Measurements from ENCODE around the gene FANCE. TPM values are rescaled to one million over a fixed set of nuclear protein-coding genes. Genes with fewer than 3 reads are reported as not detected.
A peak's percentile ranks its signal among the peaks of the same experiment; 100 is the strongest.

FANCE gene
- total and polyA plus RNA-seq, 9 of the 15 experiments (the other 6 are each of a cell fraction or from before 2014, with no cell fraction given): 5.7 to 30.2 (median 17.0) TPM

DNA sequence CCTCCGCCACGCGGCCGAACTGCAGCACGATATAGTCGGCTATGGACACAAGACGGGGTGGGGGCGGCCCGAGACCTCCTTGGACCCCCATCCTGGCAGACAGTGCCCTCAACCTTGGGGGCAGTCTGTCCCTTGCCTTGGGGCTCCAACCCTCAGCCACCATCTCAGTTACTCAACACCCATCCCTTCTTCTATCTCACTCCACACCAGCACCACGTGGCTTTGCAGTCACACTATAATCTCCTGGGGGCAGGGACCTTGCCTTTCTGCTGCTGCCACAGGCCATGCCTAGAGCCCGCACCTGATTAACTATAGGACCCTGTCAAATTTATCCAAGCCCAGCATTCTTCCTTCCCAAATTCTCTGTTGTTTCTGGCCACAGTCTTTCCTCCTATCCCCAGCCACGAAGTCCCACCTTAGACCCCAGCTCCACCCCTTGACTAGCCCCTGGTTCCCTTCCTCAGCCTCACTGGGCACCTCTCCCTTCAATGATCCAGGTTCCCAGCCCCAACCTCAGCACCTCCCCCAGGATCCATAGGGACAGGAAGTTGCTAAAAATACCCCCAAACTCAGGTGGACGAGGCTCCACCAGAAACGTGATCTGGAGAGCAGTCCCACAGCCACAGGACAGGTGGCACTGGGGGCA, 46.4 kb downstream of the FANCE start (continued):
- TF ChIP-seq, protein P1, sequence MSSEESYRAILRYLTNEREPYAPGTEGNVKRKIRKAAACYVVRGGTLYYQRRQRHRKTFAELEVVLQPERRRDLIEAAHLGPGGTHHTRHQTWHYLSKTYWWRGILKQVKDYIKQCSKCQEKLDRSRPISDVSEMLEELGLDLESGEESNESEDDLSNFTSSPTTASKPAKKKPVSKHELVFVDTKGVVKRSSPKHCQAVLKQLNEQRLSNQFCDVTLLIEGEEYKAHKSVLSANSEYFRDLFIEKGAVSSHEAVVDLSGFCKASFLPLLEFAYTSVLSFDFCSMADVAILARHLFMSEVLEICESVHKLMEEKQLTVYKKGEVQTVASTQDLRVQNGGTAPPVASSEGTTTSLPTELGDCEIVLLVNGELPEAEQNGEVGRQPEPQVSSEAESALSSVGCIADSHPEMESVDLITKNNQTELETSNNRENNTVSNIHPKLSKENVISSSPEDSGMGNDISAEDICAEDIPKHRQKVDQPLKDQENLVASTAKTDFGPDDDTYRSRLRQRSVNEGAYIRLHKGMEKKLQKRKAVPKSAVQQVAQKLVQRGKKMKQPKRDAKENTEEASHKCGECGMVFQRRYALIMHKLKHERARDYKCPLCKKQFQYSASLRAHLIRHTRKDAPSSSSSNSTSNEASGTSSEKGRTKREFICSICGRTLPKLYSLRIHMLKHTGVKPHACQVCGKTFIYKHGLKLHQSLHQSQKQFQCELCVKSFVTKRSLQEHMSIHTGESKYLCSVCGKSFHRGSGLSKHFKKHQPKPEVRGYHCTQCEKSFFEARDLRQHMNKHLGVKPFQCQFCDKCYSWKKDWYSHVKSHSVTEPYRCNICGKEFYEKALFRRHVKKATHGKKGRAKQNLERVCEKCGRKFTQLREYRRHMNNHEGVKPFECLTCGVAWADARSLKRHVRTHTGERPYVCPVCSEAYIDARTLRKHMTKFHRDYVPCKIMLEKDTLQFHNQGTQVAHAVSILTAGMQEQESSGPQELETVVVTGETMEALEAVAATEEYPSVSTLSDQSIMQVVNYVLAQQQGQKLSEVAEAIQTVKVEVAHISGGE (CRISPR knock-in tag; IDR thresholded peaks at IDR 0.05): no peak
- TF ChIP-seq SIRT6 (IDR thresholded peaks at IDR 0.05; ENCODE audit: low read depth, low read length) (no peak), ZBTB49 (CRISPR knock-in tag; IDR thresholded peaks at IDR 0.05; ENCODE audit: borderline replicate concordance) (no peak), MIER1 (IDR thresholded peaks at IDR 0.05; ENCODE audit: low read depth) (no peak), ZNF124 (CRISPR knock-in tag; IDR thresholded peaks at IDR 0.05) (no peak), TAF1 (IDR thresholded peaks at IDR 0.05; ENCODE audit: control insufficient read depth, extremely low read depth, insufficient read depth, low read length, severe bottlenecking) (peak; percentile 32), CEBPB (tag; IDR thresholded peaks at IDR 0.05) (peak; percentile 70), HMBOX1 (IDR thresholded peaks at IDR 0.05) (no peak), MAX (CRISPR knock-in tag; IDR thresholded peaks at IDR 0.05) (peak; percentile 94), TEAD4 (IDR thresholded peaks at IDR 0.05; ENCODE audit: low read length) (no peak), TEAD4 (CRISPR knock-in tag; IDR thresholded peaks at IDR 0.05; ENCODE audit: borderline replicate concordance) (0 out of 2 replicates have a peak, but pooled peaks have one; percentile 30), ZNF311 (CRISPR knock-in tag; IDR thresholded peaks at IDR 0.05) (0 out of 2 replicates have a peak, but pooled peaks have one; percentile 17), NFIX (CRISPR knock-in tag; IDR thresholded peaks at IDR 0.05; ENCODE audit: low read depth) (no peak)
- TF ChIP-seq, protein P2, sequence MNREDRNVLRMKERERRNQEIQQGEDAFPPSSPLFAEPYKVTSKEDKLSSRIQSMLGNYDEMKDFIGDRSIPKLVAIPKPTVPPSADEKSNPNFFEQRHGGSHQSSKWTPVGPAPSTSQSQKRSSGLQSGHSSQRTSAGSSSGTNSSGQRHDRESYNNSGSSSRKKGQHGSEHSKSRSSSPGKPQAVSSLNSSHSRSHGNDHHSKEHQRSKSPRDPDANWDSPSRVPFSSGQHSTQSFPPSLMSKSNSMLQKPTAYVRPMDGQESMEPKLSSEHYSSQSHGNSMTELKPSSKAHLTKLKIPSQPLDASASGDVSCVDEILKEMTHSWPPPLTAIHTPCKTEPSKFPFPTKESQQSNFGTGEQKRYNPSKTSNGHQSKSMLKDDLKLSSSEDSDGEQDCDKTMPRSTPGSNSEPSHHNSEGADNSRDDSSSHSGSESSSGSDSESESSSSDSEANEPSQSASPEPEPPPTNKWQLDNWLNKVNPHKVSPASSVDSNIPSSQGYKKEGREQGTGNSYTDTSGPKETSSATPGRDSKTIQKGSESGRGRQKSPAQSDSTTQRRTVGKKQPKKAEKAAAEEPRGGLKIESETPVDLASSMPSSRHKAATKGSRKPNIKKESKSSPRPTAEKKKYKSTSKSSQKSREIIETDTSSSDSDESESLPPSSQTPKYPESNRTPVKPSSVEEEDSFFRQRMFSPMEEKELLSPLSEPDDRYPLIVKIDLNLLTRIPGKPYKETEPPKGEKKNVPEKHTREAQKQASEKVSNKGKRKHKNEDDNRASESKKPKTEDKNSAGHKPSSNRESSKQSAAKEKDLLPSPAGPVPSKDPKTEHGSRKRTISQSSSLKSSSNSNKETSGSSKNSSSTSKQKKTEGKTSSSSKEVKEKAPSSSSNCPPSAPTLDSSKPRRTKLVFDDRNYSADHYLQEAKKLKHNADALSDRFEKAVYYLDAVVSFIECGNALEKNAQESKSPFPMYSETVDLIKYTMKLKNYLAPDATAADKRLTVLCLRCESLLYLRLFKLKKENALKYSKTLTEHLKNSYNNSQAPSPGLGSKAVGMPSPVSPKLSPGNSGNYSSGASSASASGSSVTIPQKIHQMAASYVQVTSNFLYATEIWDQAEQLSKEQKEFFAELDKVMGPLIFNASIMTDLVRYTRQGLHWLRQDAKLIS (CRISPR knock-in tag; IDR thresholded peaks at IDR 0.05): no peak
